ENCODE measurements around the gene VWA1. TPM values are rescaled to one million over a fixed set of nuclear protein-coding genes. Genes with fewer than 3 reads are reported as not detected.

Gene VWA1
- total RNA-seq, 1 experiment from 2014 or later: 35.5 TPM

DNA sequence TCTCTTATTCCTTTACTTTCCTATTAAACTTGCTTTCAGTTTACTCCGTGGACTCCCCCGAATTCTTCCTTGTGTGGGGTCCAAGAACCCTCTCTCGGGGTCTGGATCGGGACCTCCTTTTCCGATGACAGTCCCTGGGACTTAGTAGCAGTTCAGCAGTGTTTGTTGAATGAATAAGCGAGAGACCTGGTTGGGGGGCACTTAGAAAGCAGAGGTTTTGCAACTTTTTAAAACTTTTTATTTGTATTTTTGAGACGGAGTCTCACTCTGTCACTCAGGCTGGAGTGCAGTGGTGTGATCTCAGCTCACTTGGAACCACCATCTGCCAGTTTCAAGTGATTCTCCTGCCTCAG lies 12.3 kb upstream of the VWA1 start:
- peaks cover 2% of the 10 kb centered on the region; the same call in 1 of the 2 replicates for H3K27me3 Mint-ChIP-seq (ENCODE audit: low read depth)
- no peaks in the 10 kb centered on the region for H3K9me3 Mint-ChIP-seq
- DNase-seq (ENCODE audit: low spot score): no peak
- no peak overlapping the region for H3K27ac Mint-ChIP-seq
- TF ChIP-seq ESRRA (CRISPR knock-in tag; IDR thresholded peaks at IDR 0.05; ENCODE audit: borderline replicate concordance): no peak
- TF ChIP-seq JAZF1 (CRISPR knock-in tag; IDR thresholded peaks at IDR 0.05): no peak
- TF ChIP-seq CREM (CRISPR knock-in tag; IDR thresholded peaks at IDR 0.05): no peak
- no peak for TF ChIP-seq NFYB (CRISPR knock-in tag; conservative IDR thresholded peaks at IDR 0.05; ENCODE audit: low read depth)
- TF ChIP-seq, protein P1, sequence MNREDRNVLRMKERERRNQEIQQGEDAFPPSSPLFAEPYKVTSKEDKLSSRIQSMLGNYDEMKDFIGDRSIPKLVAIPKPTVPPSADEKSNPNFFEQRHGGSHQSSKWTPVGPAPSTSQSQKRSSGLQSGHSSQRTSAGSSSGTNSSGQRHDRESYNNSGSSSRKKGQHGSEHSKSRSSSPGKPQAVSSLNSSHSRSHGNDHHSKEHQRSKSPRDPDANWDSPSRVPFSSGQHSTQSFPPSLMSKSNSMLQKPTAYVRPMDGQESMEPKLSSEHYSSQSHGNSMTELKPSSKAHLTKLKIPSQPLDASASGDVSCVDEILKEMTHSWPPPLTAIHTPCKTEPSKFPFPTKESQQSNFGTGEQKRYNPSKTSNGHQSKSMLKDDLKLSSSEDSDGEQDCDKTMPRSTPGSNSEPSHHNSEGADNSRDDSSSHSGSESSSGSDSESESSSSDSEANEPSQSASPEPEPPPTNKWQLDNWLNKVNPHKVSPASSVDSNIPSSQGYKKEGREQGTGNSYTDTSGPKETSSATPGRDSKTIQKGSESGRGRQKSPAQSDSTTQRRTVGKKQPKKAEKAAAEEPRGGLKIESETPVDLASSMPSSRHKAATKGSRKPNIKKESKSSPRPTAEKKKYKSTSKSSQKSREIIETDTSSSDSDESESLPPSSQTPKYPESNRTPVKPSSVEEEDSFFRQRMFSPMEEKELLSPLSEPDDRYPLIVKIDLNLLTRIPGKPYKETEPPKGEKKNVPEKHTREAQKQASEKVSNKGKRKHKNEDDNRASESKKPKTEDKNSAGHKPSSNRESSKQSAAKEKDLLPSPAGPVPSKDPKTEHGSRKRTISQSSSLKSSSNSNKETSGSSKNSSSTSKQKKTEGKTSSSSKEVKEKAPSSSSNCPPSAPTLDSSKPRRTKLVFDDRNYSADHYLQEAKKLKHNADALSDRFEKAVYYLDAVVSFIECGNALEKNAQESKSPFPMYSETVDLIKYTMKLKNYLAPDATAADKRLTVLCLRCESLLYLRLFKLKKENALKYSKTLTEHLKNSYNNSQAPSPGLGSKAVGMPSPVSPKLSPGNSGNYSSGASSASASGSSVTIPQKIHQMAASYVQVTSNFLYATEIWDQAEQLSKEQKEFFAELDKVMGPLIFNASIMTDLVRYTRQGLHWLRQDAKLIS (CRISPR knock-in tag; IDR thresholded peaks at IDR 0.05; ENCODE audit: borderline replicate concordance): no peak
- no peak for TF ChIP-seq CREB1 (CRISPR knock-in tag; IDR thresholded peaks at IDR 0.05)
- TF ChIP-seq, protein P2, sequence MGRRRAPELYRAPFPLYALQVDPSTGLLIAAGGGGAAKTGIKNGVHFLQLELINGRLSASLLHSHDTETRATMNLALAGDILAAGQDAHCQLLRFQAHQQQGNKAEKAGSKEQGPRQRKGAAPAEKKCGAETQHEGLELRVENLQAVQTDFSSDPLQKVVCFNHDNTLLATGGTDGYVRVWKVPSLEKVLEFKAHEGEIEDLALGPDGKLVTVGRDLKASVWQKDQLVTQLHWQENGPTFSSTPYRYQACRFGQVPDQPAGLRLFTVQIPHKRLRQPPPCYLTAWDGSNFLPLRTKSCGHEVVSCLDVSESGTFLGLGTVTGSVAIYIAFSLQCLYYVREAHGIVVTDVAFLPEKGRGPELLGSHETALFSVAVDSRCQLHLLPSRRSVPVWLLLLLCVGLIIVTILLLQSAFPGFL (CRISPR knock-in tag; IDR thresholded peaks at IDR 0.05; ENCODE audit: borderline replicate concordance): no peak
- TF ChIP-seq, protein P3, sequence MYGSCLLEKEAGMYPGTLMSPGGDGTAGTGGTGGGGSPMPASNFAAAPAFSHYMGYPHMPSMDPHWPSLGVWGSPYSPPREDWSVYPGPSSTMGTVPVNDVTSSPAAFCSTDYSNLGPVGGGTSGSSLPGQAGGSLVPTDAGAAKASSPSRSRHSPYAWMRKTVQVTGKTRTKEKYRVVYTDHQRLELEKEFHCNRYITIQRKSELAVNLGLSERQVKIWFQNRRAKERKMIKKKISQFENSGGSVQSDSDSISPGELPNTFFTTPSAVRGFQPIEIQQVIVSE (CRISPR knock-in tag; IDR thresholded peaks at IDR 0.05; ENCODE audit: borderline replicate concordance): no peak
- H3K36me3 Mint-ChIP-seq: no peaks in the 10 kb centered on the region
- ATAC-seq: no peak
- H3K4me3 Mint-ChIP-seq: no peak overlapping the region
- H3K4me1 Mint-ChIP-seq: peaks cover 34% of the 10 kb centered on the region
- ChIA-PET POLR2A (interaction anchor here (1.0 kb wide), 1 partner anchor 10 kb away, joined by 7 read pairs; no protein-coding TSS in a partner anchor), CTCF (no interaction called here)

DNA sequence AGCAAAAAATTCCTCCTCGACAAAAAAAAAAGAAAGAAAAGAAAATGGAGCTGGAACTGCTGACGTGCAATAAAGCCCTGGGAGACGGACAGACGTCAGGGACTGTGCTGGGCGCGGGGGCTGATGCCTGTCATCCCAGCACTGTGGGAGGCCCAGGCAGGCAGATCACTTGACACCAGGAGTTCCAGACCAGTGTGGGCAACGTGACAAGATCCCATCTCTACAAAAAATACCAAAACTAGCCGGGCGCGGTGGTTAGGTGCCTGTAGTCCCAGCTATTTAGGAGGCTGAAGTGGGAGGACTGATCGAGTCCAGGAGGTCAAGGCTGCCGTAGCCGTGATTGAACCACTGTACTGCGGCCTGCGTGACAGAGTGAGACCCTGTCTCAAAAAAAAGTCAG lies 10.8 kb upstream of the VWA1 start:
- H3K36me3 Mint-ChIP-seq: no peaks in the 10 kb centered on the region
- DNase-seq (ENCODE audit: low spot score): no peak
- H3K4me1 Mint-ChIP-seq: peaks cover 33% of the 10 kb centered on the region
- ChIA-PET POLR2A (interaction anchor here (1.2 to 1.5 kb wide), 2 partner anchors 18 to 23 kb away, joined by 3 to 5 read pairs; no protein-coding TSS in a partner anchor), CTCF (interaction anchor here (0.7 kb wide), 1 partner anchor 79 kb away, joined by 3 read pairs; no protein-coding TSS in a partner anchor)
- no peaks in the 10 kb centered on the region for H3K9me3 Mint-ChIP-seq
- no peak for ATAC-seq
- H3K27me3 Mint-ChIP-seq (ENCODE audit: low read depth): no peaks in the 10 kb centered on the region
- H3K4me3 Mint-ChIP-seq: peak overlapping the region; percentile 6; the same call in 1 of the 2 replicates
- no peak overlapping the region for H3K27ac Mint-ChIP-seq
- TF ChIP-seq RORB (CRISPR knock-in tag; IDR thresholded peaks at IDR 0.05) (no peak), ZNF219 (CRISPR knock-in tag; IDR thresholded peaks at IDR 0.05; ENCODE audit: borderline replicate concordance) (no peak), ZNF121 (CRISPR knock-in tag; IDR thresholded peaks at IDR 0.05) (no peak), CREM (CRISPR knock-in tag; IDR thresholded peaks at IDR 0.05) (no peak), ZNF138 (CRISPR knock-in tag; conservative IDR thresholded peaks at IDR 0.05) (no peak)
- TF ChIP-seq, protein P4, sequence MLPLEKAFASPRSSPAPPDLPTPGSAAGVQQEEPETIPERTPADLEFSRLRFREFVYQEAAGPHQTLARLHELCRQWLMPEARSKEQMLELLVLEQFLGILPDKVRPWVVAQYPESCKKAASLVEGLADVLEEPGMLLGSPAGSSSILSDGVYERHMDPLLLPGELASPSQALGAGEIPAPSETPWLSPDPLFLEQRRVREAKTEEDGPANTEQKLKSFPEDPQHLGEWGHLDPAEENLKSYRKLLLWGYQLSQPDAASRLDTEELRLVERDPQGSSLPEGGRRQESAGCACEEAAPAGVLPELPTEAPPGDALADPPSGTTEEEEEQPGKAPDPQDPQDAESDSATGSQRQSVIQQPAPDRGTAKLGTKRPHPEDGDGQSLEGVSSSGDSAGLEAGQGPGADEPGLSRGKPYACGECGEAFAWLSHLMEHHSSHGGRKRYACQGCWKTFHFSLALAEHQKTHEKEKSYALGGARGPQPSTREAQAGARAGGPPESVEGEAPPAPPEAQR (CRISPR knock-in tag; IDR thresholded peaks at IDR 0.05): no peak
- TF ChIP-seq, protein P5, sequence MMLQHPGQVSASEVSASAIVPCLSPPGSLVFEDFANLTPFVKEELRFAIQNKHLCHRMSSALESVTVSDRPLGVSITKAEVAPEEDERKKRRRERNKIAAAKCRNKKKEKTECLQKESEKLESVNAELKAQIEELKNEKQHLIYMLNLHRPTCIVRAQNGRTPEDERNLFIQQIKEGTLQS (CRISPR knock-in tag; conservative IDR thresholded peaks at IDR 0.05): no peak
- TF ChIP-seq, protein P6, sequence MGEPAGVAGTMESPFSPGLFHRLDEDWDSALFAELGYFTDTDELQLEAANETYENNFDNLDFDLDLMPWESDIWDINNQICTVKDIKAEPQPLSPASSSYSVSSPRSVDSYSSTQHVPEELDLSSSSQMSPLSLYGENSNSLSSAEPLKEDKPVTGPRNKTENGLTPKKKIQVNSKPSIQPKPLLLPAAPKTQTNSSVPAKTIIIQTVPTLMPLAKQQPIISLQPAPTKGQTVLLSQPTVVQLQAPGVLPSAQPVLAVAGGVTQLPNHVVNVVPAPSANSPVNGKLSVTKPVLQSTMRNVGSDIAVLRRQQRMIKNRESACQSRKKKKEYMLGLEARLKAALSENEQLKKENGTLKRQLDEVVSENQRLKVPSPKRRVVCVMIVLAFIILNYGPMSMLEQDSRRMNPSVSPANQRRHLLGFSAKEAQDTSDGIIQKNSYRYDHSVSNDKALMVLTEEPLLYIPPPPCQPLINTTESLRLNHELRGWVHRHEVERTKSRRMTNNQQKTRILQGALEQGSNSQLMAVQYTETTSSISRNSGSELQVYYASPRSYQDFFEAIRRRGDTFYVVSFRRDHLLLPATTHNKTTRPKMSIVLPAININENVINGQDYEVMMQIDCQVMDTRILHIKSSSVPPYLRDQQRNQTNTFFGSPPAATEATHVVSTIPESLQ (CRISPR knock-in tag; IDR thresholded peaks at IDR 0.05): no peak
- TF ChIP-seq, protein P7, sequence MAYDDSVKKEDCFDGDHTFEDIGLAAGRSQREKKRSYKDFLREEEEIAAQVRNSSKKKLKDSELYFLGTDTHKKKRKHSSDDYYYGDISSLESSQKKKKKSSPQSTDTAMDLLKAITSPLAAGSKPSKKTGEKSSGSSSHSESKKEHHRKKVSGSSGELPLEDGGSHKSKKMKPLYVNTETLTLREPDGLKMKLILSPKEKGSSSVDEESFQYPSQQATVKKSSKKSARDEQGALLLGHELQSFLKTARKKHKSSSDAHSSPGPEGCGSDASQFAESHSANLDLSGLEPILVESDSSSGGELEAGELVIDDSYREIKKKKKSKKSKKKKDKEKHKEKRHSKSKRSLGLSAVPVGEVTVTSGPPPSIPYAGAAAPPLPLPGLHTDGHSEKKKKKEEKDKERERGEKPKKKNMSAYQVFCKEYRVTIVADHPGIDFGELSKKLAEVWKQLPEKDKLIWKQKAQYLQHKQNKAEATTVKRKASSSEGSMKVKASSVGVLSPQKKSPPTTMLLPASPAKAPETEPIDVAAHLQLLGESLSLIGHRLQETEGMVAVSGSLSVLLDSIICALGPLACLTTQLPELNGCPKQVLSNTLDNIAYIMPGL (CRISPR knock-in tag; IDR thresholded peaks at IDR 0.05): no peak
- TF ChIP-seq, protein P8, sequence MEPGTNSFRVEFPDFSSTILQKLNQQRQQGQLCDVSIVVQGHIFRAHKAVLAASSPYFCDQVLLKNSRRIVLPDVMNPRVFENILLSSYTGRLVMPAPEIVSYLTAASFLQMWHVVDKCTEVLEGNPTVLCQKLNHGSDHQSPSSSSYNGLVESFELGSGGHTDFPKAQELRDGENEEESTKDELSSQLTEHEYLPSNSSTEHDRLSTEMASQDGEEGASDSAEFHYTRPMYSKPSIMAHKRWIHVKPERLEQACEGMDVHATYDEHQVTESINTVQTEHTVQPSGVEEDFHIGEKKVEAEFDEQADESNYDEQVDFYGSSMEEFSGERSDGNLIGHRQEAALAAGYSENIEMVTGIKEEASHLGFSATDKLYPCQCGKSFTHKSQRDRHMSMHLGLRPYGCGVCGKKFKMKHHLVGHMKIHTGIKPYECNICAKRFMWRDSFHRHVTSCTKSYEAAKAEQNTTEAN (CRISPR knock-in tag; IDR thresholded peaks at IDR 0.05): no peak
- TF ChIP-seq, protein P3 (CRISPR knock-in tag; IDR thresholded peaks at IDR 0.05; ENCODE audit: borderline replicate concordance): no peak
- TF ChIP-seq, protein P9, sequence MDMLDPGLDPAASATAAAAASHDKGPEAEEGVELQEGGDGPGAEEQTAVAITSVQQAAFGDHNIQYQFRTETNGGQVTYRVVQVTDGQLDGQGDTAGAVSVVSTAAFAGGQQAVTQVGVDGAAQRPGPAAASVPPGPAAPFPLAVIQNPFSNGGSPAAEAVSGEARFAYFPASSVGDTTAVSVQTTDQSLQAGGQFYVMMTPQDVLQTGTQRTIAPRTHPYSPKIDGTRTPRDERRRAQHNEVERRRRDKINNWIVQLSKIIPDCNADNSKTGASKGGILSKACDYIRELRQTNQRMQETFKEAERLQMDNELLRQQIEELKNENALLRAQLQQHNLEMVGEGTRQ (CRISPR knock-in tag; IDR thresholded peaks at IDR 0.05): no peak
